GM18511 (cell line): ENCODE data around the gene PRR9.

Source experiments
- ATAC-seq: cut with Tn5 transposase; IDR thresholded peaks from one replicate; pipeline ENCODE4 v1.9.1; 2021; ENCODE audit warnings: mild to moderate bottlenecking, moderate library complexity; ENCODE audit not compliant: unreplicated experiment

PRR9 gene

GRCh38 chr1:153262462-153263157 lies 45.2 kb downstream of the PRR9 start:
- ATAC-seq, result no peak

GRCh38 chr1:153265457-153265856 lies 48.1 kb downstream of the PRR9 start:
- no peak for ATAC-seq
